IMR-90 (cell line): Measurements from ENCODE around the gene FGD5. TPM values are rescaled to one million over a fixed set of nuclear protein-coding genes. Genes with fewer than 3 reads are reported as not detected.

ENCODE experiments used
- ATAC-seq: fragments of 200-7000 bp; cut with Tn5 transposase; 2 replicates; pipeline ENCODE4 v1.9.1; 2020; ENCODE audit warnings: low read depth, mild to moderate bottlenecking, moderate library complexity
- BruUV-seq: library from RNA; stranded (reverse); fragments of 400-500 nt; replicated peaks from 2 replicates; lab custom pipeline; 2021; lab: Mats Ljungman, UMichigan
- CTCF ChIA-PET: fragments of 300-600 bp; formaldehyde crosslinking; extraction: SDS; loops from one replicate; lab custom pipeline; 2021; ENCODE audit warnings: antibody characterized with exemption; lab: Yijun Ruan, JAX
- POLR2A ChIA-PET: fragments of 300-600 bp; sonication (Branson Sonifier 250); formaldehyde crosslinking; loops from one replicate; lab custom pipeline; 2022; ENCODE audit warnings: antibody characterized with exemption; ENCODE audit not compliant: unreplicated experiment; lab: Charles Lee
- DNase-seq: peaks from one replicate; pipeline ENCODE4 v3.0.0; 2013
- H2AFZ ChIP-seq: replicated peaks from 2 replicates; pipeline ENCODE3; 2013; ENCODE audit warnings: low read length, mild to moderate bottlenecking; ENCODE audit not compliant: poor library complexity
- H2AK5ac ChIP-seq: 2 replicates; pipeline ENCODE4 v1.6.1; 2013; ENCODE audit warnings: low read depth, low read length, inconsistent platforms
- H2AK9ac ChIP-seq: replicated peaks from 2 replicates; pipeline ENCODE3; 2013; ENCODE audit warnings: mild to moderate bottlenecking, low read depth, low read length, moderate library complexity; ENCODE audit not compliant: poor library complexity
- H2BK120ac ChIP-seq: 2 replicates; pipeline ENCODE4 v1.6.1; 2013; ENCODE audit warnings: low read depth, low read length, inconsistent platforms
- H2BK15ac ChIP-seq: 3 replicates; pipeline ENCODE4 v1.6.1; 2013; ENCODE audit warnings: low read depth, low read length, inconsistent platforms
- H2BK20ac ChIP-seq: 2 replicates; pipeline ENCODE4 v1.6.1; 2013; ENCODE audit warnings: low read depth, mild to moderate bottlenecking, inconsistent platforms, low read length, moderate library complexity
- H2BK5ac ChIP-seq: 2 replicates; pipeline ENCODE4 v1.6.1; 2013; ENCODE audit warnings: mild to moderate bottlenecking, low read depth, low read length, inconsistent platforms; ENCODE audit not compliant: poor library complexity, severe bottlenecking
- H3K14ac ChIP-seq: replicated peaks from 2 replicates; pipeline ENCODE4 v1.6.1; 2013; ENCODE audit warnings: low read depth, low read length, inconsistent platforms
- H3K18ac ChIP-seq: 2 replicates; pipeline ENCODE4 v1.6.1; 2013; ENCODE audit warnings: low read depth, low read length, control low read depth
- H3K23ac ChIP-seq: 2 replicates; pipeline ENCODE4 v1.6.1; 2013; ENCODE audit warnings: low read depth, low read length, inconsistent platforms
- H3K27ac ChIP-seq: 2 replicates; pipeline ENCODE4 v1.5.1; 2013; ENCODE audit warnings: mild to moderate bottlenecking, control low read depth, low read length; ENCODE audit not compliant: insufficient read depth
- H3K27me3 ChIP-seq: 2 replicates; pipeline ENCODE4 v1.6.1; 2013; ENCODE audit warnings: low read length; ENCODE audit not compliant: control insufficient read depth, insufficient read depth
- H3K36me3 ChIP-seq: 2 replicates; pipeline ENCODE4 v1.6.1; 2013; ENCODE audit warnings: low read length, mixed read lengths; ENCODE audit not compliant: control insufficient read depth, insufficient read depth
- H3K4ac ChIP-seq: 2 replicates; pipeline ENCODE4 v1.6.1; 2013; ENCODE audit warnings: low read depth, low read length, inconsistent platforms
- H3K4me1 ChIP-seq: 2 replicates; pipeline ENCODE4 v1.6.1; 2013; ENCODE audit warnings: low read length, mixed read lengths; ENCODE audit not compliant: control insufficient read depth, insufficient read depth
- H3K4me2 ChIP-seq: 2 replicates; pipeline ENCODE4 v1.6.1; 2013; ENCODE audit warnings: low read depth, mild to moderate bottlenecking, control low read depth, low read length, moderate library complexity
- H3K4me3 ChIP-seq: 2 replicates; pipeline ENCODE4 v1.5.1; 2013; ENCODE audit warnings: low read depth, mild to moderate bottlenecking, control low read depth, low read length, moderate library complexity; ENCODE audit not compliant: insufficient read depth
- H3K56ac ChIP-seq: 2 replicates; pipeline ENCODE4 v1.6.1; 2013; ENCODE audit warnings: low read length, inconsistent platforms; ENCODE audit not compliant: insufficient read depth; ENCODE audit errors: extremely low read depth
- H3K79me1 ChIP-seq, 2 experiments: 2 replicates each; pipeline ENCODE4 v1.6.1; 2013; ENCODE audit warnings: low read length in 2 of 2, inconsistent platforms in 1 of 2, low read depth in 1 of 2
- H3K9ac ChIP-seq: 2 replicates; pipeline ENCODE4 v1.6.1; 2013; ENCODE audit warnings: low read depth, low read length, control low read depth
- H3K9me1 ChIP-seq: 2 replicates; pipeline ENCODE4 v1.6.1; 2013; ENCODE audit warnings: low read length, inconsistent platforms; ENCODE audit not compliant: insufficient read depth
- H3K9me3 ChIP-seq: 2 replicates; pipeline ENCODE4 v1.6.1; 2013; ENCODE audit warnings: low read length; ENCODE audit not compliant: control insufficient read depth, insufficient read depth
- H4K20me1 ChIP-seq: 2 replicates; pipeline ENCODE4 v1.6.1; 2013; ENCODE audit warnings: low read length, inconsistent platforms; ENCODE audit not compliant: insufficient read depth
- H4K5ac ChIP-seq: 2 replicates; pipeline ENCODE4 v1.6.1; 2013; ENCODE audit warnings: mild to moderate bottlenecking, low read depth, low read length, control low read depth
- H4K8ac ChIP-seq, 2 experiments: 2 replicates each; pipeline ENCODE4 v1.6.1; 2013; ENCODE audit warnings: low read depth in 2 of 2, low read length in 2 of 2, control low read depth in 1 of 2, inconsistent platforms in 1 of 2
- H4K91ac ChIP-seq: 2 replicates; pipeline ENCODE4 v1.6.1; 2013; ENCODE audit warnings: low read depth, low read length, inconsistent platforms; ENCODE audit not compliant: insufficient read depth
- FOS ChIP-seq: fragments of 150-350 bp; IDR thresholded peaks from 2 replicates; pipeline ENCODE4 v1.6.1; 2016; ENCODE audit warnings: low read depth, low read length
- NFE2L2 ChIP-seq: fragments of 150-350 bp; IDR thresholded peaks from 2 replicates; pipeline ENCODE4 v1.6.1; 2016; ENCODE audit warnings: low read depth, mild to moderate bottlenecking, low read length
- RAD21 ChIP-seq: IDR thresholded peaks from 2 replicates; pipeline ENCODE4 v1.6.1; 2012; ENCODE audit warnings: low read length, improper control_type of control experiment
- WGBS, 2 experiments: methylation state at CpG; one replicate each; pipeline versions ENCODE4 v1.1.5 to v1.1.7; 2013; ENCODE audit warnings: missing lambda C conversion rate in 2 of 2; ENCODE audit not compliant: insufficient read length in 1 of 2; ENCODE audit errors: extremely low coverage in 2 of 2; 5-methylcytosine and 5-hydroxymethylcytosine counted together
- dilution Hi-C: fragments of 300-500 bp; cut with HindIII; formaldehyde crosslinking; loops from one replicate; pipeline ENCODE4 v1.14.3; 2018; ENCODE audit warnings: low sequenced_read_pairs; ENCODE audit not compliant: unreplicated experiment
- in situ Hi-C: fragments of 300-500 bp; cut with MboI; formaldehyde crosslinking; loops from 3 replicates; pipeline ENCODE4 v1.14.3; 2019; ENCODE audit warnings: low sequenced_read_pairs, inconsistent platforms, mixed read lengths
- intact Hi-C: fragments of 100-400 bp; cut with micrococcal nuclease; formaldehyde crosslinking; loops from 2 replicates; pipeline ENCODE4 v1.10.0; 2022
- polyA plus RNA-seq, 3 experiments: library from polyadenylated mRNA; depleted of rRNA; stranded (reverse); fragments of >200 nt; gene quantifications; 2 replicates each; pipeline ENCODE4 v1.2.3, GENCODE V29; 2012; ENCODE audit warnings: low replicate concordance in 1 of 3
- total RNA-seq: library from RNA; depleted of rRNA; stranded (reverse); fragments of >200 nt; gene quantifications from 2 replicates; pipeline ENCODE4 v1.2.3, GENCODE V29; 2012

Gene FGD5
- total and polyA plus RNA-seq, 2 of the 4 experiments (the other 2 are of a cell fraction): not detected

- H2BK20ac ChIP-seq: no peak overlapping the region
- no peak overlapping the region for H4K91ac ChIP-seq
- H3K18ac ChIP-seq: no peak overlapping the region
- POLR2A ChIA-PET: no interaction called here
- no peaks in the 10 kb centered on the region for H3K9me3 ChIP-seq
- no peak overlapping the region for H3K9ac ChIP-seq
- peak overlapping the region; percentile 34; the same call in 1 of the 2 replicates for H3K14ac ChIP-seq
- peaks cover 18 to 53% of the 10 kb centered on the region in 2 experiments for H3K79me1 ChIP-seq
- H2BK5ac ChIP-seq: peak overlapping the region; percentile 10
- no peak overlapping the region for H2AK9ac ChIP-seq
- peaks cover 2% of the 10 kb centered on the region; the same call in 1 of the 2 replicates for H3K4me1 ChIP-seq
- in situ Hi-C loops: no loop called here
- BruUV-seq: no TSS peak
- no peak overlapping the region for H3K56ac ChIP-seq
- dilution Hi-C loops: no loop called here
- H3K27ac ChIP-seq: no peak overlapping the region
- DNase-seq (no peak), ATAC-seq (peak; percentile 36)
- no peak overlapping the region; the same call in 1 of the 2 replicates for H3K4me2 ChIP-seq
- no peak overlapping the region for H3K4ac ChIP-seq
- H4K20me1 ChIP-seq: peaks cover 14% of the 10 kb centered on the region; the same call in 1 of the 2 replicates
- H3K4me3 ChIP-seq: no peak overlapping the region
- peaks cover under 1% of the 10 kb centered on the region; the same call in 1 of the 2 replicates for H3K9me1 ChIP-seq
- no peak overlapping the region for H2BK120ac ChIP-seq
- H3K23ac ChIP-seq: 0 out of 2 replicates have a peak overlapping the region, but pooled peaks have one; percentile 41
- no peak overlapping the region for H2AFZ ChIP-seq
- CTCF ChIA-PET: no interaction called here
- TF ChIP-seq NFE2L2 (no peak), FOS (no peak), RAD21 (no peak)
- H2AK5ac ChIP-seq: no peak overlapping the region
- H4K8ac ChIP-seq: no peak overlapping the region
- no peak overlapping the region for H4K5ac ChIP-seq
- H2BK15ac ChIP-seq: no peak overlapping the region
- H3K27me3 ChIP-seq: no peaks in the 10 kb centered on the region
- intact Hi-C loops: loop anchor here (5.0 kb wide), 1 partner anchor 34 kb away; no protein-coding TSS in a partner anchor
- no peaks in the 10 kb centered on the region for H3K36me3 ChIP-seq
- 38% methylated on average over 1 of the region's 1 CpG; no CpG with 5 or more reads in 1 of the 2 experiments for WGBS, 2 experiments
Measured at GRCh38 chr3:14957925-14958324, 139.2 kb downstream of the FGD5 start.
